HPDE6-E6E7 (cell line): ENCODE data around the gene TRIM54.
"Not testable (repeated sequence)": the region's sequence is repeated elsewhere in the genome, so short reads cannot be mapped to it uniquely, and the experiment has no call there.

Experiments used
- DNase-seq: peaks from one replicate; pipeline ENCODE4 v3.0.0; 2011; ENCODE audit warnings: missing footprints; ENCODE audit errors: extremely low spot score

The TRIM54 gene

GRCh38 chr2:27313882-27314645 is 31.8 kb downstream of the TRIM54 start:
- DNase-seq: no peak

DNA sequence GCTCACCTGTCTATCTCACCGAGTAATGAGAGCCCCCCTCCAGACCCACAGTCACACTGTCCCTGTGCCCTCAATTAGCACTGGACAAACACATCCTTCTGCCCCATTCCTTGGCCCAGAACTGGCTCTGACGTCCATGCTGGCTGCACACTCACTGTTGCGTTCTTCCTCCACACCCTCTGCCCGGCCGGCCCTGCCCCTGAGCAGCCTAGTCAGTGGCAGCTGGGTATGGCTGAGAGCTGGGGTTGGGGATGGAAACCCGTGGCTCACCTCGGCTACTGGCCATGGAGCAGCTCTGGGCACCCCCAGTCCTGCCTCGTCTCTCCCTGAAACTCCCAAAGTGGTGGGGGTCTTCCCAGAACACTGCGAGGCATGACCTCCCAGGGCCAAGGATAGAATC is 32.5 kb downstream of the TRIM54 start:
- DNase-seq: no peak

DNA sequence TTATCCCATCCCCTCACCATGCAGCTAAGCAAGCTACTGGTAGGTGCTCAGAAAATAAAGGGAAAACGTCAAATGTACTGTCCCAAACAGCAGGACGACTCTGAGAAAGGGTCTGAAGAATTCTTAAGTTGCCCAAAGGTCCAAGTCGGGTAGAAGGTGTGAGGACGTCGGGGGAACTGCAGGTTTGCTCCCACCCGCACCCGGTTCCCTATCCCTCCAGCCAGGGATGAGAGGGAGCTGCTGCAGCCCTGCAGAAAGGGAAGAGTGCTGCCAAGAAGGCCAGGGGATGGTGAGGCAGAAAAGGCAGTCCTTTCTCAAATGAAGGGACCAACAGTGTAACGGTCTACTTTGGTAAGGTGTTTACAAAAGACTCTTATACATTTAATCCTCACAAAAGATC is 32.9 kb downstream of the TRIM54 start:
- no peak for DNase-seq

GRCh38 chr2:27316655-27317412 is 34.6 kb downstream of the TRIM54 start:
- no peak for DNase-seq

DNA sequence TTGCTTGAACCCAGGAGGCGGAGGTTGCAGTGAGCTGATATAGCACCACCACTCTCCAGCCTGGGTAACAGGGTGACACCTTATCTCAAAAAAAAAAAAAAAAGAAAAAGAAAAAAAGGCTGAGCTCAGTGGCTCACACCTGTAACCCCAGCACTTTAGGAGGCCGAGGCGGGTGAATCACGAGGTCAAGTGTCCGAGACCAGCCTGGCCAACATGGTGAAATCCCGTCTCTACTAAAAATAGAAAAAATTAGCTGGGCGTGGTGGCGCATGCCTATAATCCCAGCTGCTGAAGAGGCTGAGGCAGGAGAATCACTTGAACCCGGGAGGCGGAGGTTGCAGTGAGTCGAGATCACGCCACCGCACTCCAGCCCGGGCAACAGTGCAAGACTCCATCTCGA is 37.6 kb downstream of the TRIM54 start:
- not testable (repeated sequence) for DNase-seq

GRCh38 chr2:27320958-27321543 is 38.8 kb downstream of the TRIM54 start:
- DNase-seq: peak; percentile 95

- DNase-seq: no peak
These were observed 40.1 kb downstream of the TRIM54 start for GRCh38 chr2:27322301-27322765.

- peak; percentile 97 for DNase-seq
These were observed 40.8 kb downstream of the TRIM54 start, which contains the start of gene MPV17 for GRCh38 chr2:27322766-27323595. Gene MPV17, minus strand, starts transcription at chr2:27323097. Its CDS starts 580 bp downstream, at chr2:27322517.

GRCh38 chr2:27323596-27324285 is 41.5 kb downstream of the TRIM54 start:
- no peak for DNase-seq

DNA sequence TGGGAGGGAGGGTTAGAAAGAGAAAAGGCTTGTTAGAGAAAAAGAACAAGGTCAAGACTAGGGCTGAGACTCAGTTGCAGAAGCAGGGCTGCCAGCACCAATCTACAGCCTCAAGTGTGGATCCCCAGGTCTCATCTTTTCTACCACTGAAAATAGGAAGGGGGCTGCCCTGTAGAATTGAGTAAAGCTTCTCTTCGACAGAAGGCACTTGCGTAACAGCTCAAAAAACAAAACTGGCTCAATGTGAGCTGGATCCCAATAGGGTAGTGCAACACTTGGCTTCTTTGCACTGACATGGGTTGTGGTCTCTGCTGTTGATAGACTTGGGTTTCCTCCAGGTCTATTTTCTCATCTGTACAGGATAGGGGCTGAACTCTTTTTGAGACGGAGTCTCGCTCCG is 42.5 kb downstream of the TRIM54 start:
- no peak for DNase-seq

DNA sequence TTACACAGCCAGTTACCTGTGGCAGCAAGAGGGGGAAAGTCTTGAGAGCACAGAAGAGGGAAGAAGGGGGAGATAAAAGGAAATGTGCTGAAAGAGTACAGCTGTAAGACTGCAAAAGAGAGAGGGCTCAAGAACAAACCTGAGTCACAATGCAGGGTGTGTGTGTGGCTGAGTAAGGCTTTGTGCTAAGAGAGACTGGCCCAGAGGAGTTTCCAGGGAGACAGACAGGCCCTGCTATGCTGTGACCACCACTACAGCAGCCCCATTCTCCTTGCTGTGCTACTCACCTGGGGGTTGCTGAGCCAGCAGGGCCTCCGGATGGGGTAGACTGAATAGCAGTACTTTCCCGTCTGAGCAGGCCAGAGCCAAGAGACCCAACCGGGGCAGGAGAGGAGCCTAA is 53.1 kb downstream of the TRIM54 start:
- no peak for DNase-seq

GRCh38 chr2:27336173-27336572 is 53.9 kb downstream of the TRIM54 start:
- no peak for DNase-seq

DNA sequence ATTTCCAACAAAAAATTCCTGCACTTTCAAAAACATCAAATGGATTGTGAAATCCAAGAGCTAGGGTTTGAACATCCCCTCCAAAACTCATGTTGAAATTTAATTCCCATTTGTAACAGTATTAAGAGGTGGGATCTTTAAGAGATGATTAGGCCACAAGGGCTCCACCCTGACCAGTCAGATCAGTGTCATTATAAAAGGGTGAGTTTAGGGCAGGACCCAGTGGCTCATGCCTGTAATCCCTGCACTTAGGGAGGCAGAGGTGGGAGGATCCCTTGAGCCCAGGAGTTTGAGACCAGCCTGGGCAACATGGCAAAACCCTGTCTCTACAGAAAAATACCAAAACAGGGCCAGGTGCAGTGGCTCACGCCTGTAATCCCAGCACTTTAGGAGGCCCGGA is 65.4 kb downstream of the TRIM54 start:
- no peak for DNase-seq

GRCh38 chr2:27350106-27350693 is 68.0 kb downstream of the TRIM54 start:
- no peak for DNase-seq

GRCh38 chr2:27351802-27352598 is 69.8 kb downstream of the TRIM54 start:
- no peak for DNase-seq

DNA sequence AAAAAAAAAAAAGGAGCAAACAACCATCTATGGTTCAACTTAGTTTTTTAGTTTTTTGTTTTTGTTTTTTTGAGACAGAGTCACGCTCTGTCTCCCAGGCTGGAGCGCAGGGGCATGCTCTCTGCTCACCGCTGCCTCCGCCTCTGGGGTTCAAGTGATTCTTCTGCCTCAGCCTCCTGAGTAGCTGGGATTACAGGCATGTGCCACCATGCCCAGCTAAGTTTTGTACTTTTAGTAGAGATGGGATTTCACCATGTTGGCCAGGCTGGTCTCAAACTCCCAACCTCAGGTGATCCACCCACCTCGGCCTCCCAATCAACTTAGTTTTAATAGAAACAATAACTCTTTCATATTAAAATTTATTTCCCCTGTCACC is 71.1 kb downstream of the TRIM54 start:
- DNase-seq: not testable (repeated sequence)

- no peak for DNase-seq
These were observed 71.8 kb downstream of the TRIM54 start for GRCh38 chr2:27353762-27354596.

DNA sequence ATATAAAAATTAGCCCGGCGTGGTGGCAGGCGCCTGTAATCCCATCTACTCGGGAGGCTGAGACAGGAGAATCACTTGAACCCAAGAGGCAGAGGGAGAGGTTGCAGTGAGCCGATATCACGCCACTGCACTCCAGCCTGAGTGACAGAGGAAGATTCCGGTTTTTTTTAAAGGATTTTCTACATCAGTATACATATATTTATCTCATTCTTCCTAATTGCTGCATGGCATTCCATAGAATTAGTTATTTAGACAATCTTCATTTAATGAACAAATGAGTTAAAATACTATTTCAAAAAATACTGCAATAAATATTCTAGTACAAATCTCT is 72.3 kb downstream of the TRIM54 start:
- no peak for DNase-seq

DNA sequence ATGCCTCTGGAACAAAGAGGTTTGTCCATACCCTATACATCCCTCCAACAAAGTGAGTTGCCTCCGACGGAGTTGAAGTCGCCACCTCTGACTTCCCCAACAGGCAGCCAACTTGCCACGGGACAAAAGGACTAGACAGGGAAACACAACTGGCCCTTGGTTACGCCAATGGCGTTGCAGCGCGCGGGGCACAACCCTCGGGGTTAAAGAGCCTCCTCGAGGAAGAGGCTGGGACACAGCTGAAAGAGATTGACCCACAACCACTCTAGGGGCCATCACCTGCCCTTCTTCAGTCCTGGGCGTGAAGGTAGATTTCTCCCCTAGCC is 73.8 kb downstream of the TRIM54 start:
- peak; percentile 33 for DNase-seq
